VCaP (cell line): Measurements from ENCODE around the gene PAK1.

ENCODE experiments used
- H3K27ac ChIP-seq: fragments of 450-650 bp; 2 replicates; pipeline ENCODE4 v1.5.1; 2017
- TF ChIP-seq, protein P1 (sequence below): fragments of 450-650 bp; conservative IDR thresholded peaks from 2 replicates; pipeline ENCODE4 v1.5.1; 2017; ENCODE audit warnings: mild to moderate bottlenecking, moderate library complexity

The PAK1 gene

GRCh38 chr11:77448269-77448668, 25.6 kb downstream of the PAK1 start:
- no peak overlapping the region for H3K27ac ChIP-seq
- TF ChIP-seq, protein P1, sequence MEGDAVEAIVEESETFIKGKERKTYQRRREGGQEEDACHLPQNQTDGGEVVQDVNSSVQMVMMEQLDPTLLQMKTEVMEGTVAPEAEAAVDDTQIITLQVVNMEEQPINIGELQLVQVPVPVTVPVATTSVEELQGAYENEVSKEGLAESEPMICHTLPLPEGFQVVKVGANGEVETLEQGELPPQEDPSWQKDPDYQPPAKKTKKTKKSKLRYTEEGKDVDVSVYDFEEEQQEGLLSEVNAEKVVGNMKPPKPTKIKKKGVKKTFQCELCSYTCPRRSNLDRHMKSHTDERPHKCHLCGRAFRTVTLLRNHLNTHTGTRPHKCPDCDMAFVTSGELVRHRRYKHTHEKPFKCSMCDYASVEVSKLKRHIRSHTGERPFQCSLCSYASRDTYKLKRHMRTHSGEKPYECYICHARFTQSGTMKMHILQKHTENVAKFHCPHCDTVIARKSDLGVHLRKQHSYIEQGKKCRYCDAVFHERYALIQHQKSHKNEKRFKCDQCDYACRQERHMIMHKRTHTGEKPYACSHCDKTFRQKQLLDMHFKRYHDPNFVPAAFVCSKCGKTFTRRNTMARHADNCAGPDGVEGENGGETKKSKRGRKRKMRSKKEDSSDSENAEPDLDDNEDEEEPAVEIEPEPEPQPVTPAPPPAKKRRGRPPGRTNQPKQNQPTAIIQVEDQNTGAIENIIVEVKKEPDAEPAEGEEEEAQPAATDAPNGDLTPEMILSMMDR = no peak

- no peak overlapping the region for H3K27ac ChIP-seq
- TF ChIP-seq, protein P1 = no peak
These were observed 26.8 kb downstream of the PAK1 start for GRCh38 chr11:77446911-77447629.

GRCh38 chr11:77444261-77444660, 29.6 kb downstream of the PAK1 start:
- TF ChIP-seq, protein P1 = no peak
- H3K27ac ChIP-seq = no peak overlapping the region

- TF ChIP-seq, protein P1 = no peak
- no peak overlapping the region for H3K27ac ChIP-seq
These were observed 31.4 kb downstream of the PAK1 start for GRCh38 chr11:77442394-77443053.

DNA sequence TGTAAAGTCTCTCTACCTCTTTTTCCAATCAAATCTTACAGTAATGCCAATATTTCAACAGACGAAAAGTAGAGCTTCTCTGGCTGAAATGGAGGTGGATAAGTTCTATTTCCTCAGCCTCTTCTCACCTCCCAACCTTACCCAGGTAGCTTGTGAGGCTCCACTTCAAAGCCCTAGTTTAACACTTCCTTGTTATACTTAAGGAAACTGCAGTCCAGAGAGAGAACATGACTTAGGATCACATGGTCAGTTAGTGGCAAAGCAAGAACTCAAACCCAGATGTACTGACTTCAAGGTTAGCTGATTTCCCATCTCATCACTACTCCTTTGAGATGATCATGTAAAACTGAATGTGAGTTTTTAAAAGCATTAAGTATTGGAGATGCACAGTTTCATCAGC, 32.5 kb downstream of the PAK1 start:
- H3K27ac ChIP-seq = no peak overlapping the region
- TF ChIP-seq, protein P1 = no peak

DNA sequence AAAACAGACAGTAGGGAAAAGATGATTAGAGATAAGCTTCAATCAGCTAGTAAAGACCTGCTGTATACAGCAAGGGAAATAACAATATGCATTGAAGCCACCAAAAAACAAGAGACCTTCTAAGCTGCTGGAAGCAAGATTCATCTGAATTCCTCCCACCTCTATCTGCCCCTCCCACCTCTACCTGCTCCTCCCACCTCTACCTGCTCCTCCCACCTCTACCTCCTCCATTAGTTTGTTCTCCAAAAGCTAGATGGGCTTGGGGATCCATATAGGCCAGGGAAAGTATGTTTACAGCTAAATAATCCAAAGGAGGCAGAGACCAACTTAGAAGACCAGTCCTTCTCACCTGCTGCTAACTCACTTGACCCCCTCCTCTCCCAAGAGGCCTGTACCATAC, 33.2 kb downstream of the PAK1 start:
- H3K27ac ChIP-seq = no peak overlapping the region
- TF ChIP-seq, protein P1 = no peak

DNA sequence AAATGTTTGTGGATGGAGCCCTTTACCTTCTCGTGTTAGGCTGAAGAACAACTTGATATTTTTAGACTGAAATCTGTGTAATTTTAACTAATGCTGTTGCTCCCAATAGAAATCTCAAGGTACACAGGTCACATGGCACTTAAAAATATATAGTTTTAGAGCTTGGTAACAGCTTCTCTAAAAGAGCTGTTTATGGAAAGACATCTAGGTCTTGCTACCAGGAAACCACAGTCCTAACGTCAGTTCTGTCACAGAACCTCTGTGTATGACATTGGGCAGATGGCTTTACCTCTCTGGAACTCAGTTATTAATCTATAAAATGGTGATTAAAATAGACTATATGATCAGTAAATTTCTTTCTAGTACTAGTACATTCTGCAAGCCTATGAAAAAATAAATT, 35.4 kb downstream of the PAK1 start:
- TF ChIP-seq, protein P1 = no peak
- no peak overlapping the region for H3K27ac ChIP-seq
